A549 (cell line): ENCODE data around the gene NOS1. TPM values are rescaled to one million over a fixed set of nuclear protein-coding genes. Genes with fewer than 3 reads are reported as not detected.
"Not testable (repeated sequence)": the region's sequence is repeated elsewhere in the genome, so short reads cannot be mapped to it uniquely, and the experiment has no call there.

ENCODE experiments used
- ATAC-seq, 2 experiments: fragments of 200-7000 bp in 1 of 2; fragments of >200 bp in 1 of 2; cut with Nextera tagmentation in 1 of 2; cut with Tn5 transposase in 1 of 2; 3 replicates each; pipeline versions ENCODE4 v1.8.0 to v1.9.1; 2018 to 2020; ENCODE audit warnings: mild to moderate bottlenecking in 1 of 2, moderate library complexity in 1 of 2
- CTCF ChIA-PET: fragments of 300-600 bp; sonication (Branson Sonifier 250); formaldehyde crosslinking; extraction: SDS; loops from one replicate; lab custom pipeline; 2021; ENCODE audit warnings: antibody characterized with exemption, inconsistent platforms; lab: Yijun Ruan, JAX
- POLR2A ChIA-PET: fragments of 350-600 bp; formaldehyde crosslinking; extraction: SDS; loops from one replicate; lab custom pipeline; 2021; ENCODE audit warnings: antibody characterized with exemption, inconsistent platforms; lab: Yijun Ruan, JAX
- DNase-seq, 2 experiments: peaks; one replicate each; pipeline versions ENCODE4 v3.0.0 to v3.0.0-alpha.2; 2011 to 2016; ENCODE audit warnings: low read depth in 1 of 2, low spot score in 1 of 2
- FAIRE-seq: peaks from 2 replicates; lab custom pipeline; 2011; peaks lifted over from hg19 to GRCh38; lab: Jason Lieb, UNC
- H3K27ac ChIP-seq, 2 experiments: fragments of >200 bp; sonication (Bioruptor Twin); formaldehyde crosslinking; 3 replicates each; pipeline ENCODE4 v1.5.1; 2016 to 2017
- H3K4me1 ChIP-seq: fragments of >200 bp; sonication (Bioruptor Twin); formaldehyde crosslinking; 3 replicates; pipeline ENCODE4 v1.6.1; 2016
- H3K4me2 ChIP-seq: fragments of >200 bp; sonication (Bioruptor Twin); formaldehyde crosslinking; 3 replicates; pipeline ENCODE4 v1.6.1; 2016
- H3K4me3 ChIP-seq: fragments of >200 bp; sonication (Bioruptor Twin); formaldehyde crosslinking; 3 replicates; pipeline ENCODE4 v1.5.1; 2016
- H3K9me3 ChIP-seq: fragments of >200 bp; sonication (Bioruptor Twin); formaldehyde crosslinking; 3 replicates; pipeline ENCODE4 v1.6.1; 2016
- ATOH8 ChIP-seq: fragments of 250-450 bp; sonication (Bioruptor Pico); IDR thresholded peaks from 2 replicates; pipeline ENCODE4 v1.5.0; 2020; ENCODE audit warnings: low read depth, mild to moderate bottlenecking, moderate library complexity
- CBX2 ChIP-seq: fragments of 200-600 bp; sonication (generic); IDR thresholded peaks from 2 replicates; pipeline ENCODE4 v1.6.1; 2016; ENCODE audit warnings: low read depth, mild to moderate bottlenecking, borderline replicate concordance
- CHD2 ChIP-seq: fragments of 150-350 bp; IDR thresholded peaks from 2 replicates; pipeline ENCODE4 v1.6.1; 2014; ENCODE audit warnings: low read length; ENCODE audit not compliant: partially characterized antibody
- EP300 ChIP-seq, 2 experiments: fragments of >200 bp; sonication (Bioruptor Twin); formaldehyde crosslinking; IDR thresholded peaks; 2 replicates in 1 of 2; 3 replicates in 1 of 2; pipeline ENCODE4 v1.6.1; 2016 to 2017
- FOSB ChIP-seq: fragments of 250-450 bp; sonication (Bioruptor Pico); IDR thresholded peaks from 2 replicates; pipeline ENCODE4 v1.5.0; 2020; ENCODE audit warnings: mild to moderate bottlenecking, moderate library complexity
- GATA3 ChIP-seq: IDR thresholded peaks from 2 replicates; pipeline ENCODE4 v1.6.1; 2012; ENCODE audit warnings: borderline replicate concordance
- HOXB5 ChIP-seq: fragments of 250-450 bp; sonication (Bioruptor Pico); IDR thresholded peaks from 2 replicates; pipeline ENCODE4 v1.5.0; 2020; ENCODE audit warnings: mild to moderate bottlenecking, moderate library complexity
- JUN ChIP-seq, 2 experiments: fragments of >200 bp; sonication (Bioruptor Twin); formaldehyde crosslinking; IDR thresholded peaks; 2 replicates in 1 of 2; 3 replicates in 1 of 2; pipeline ENCODE4 v1.6.1; 2016 to 2017
- NFE2L2 ChIP-seq: fragments of 150-350 bp; conservative IDR thresholded peaks from 2 replicates; pipeline ENCODE4 v1.6.1; 2014; ENCODE audit warnings: low read length
- NPAS2 ChIP-seq: fragments of 250-450 bp; sonication (Bioruptor Pico); IDR thresholded peaks from 2 replicates; pipeline ENCODE4 v1.8.0; 2022; ENCODE audit warnings: mild to moderate bottlenecking, moderate library complexity, borderline replicate concordance
- NR3C1 ChIP-seq: fragments of >200 bp; sonication (Bioruptor Twin); formaldehyde crosslinking; IDR thresholded peaks from 3 replicates; pipeline ENCODE4 v1.6.1; 2017
- POLR2AphosphoS2 ChIP-seq: conservative IDR thresholded peaks from 2 replicates; pipeline ENCODE4 v1.6.1; 2012; ENCODE audit warnings: low read length, improper control_type of control experiment, inconsistent platforms
- RCOR1 ChIP-seq: fragments of 150-350 bp; IDR thresholded peaks from 2 replicates; pipeline ENCODE4 v1.6.1; 2014; ENCODE audit warnings: antibody characterized with exemption, low read length, low read depth
- RFX5 ChIP-seq: fragments of 450-650 bp; IDR thresholded peaks from 2 replicates; pipeline ENCODE4 v1.7.1; 2014; ENCODE audit warnings: antibody characterized with exemption, mild to moderate bottlenecking, moderate library complexity
- RNF2 ChIP-seq: fragments of 200-600 bp; sonication (generic); IDR thresholded peaks from 2 replicates; pipeline ENCODE4 v1.6.1; 2016; ENCODE audit warnings: low read depth, mild to moderate bottlenecking, antibody characterized with exemption, moderate library complexity, borderline replicate concordance
- WGBS: methylation state at CpG from one replicate; pipeline ENCODE4 v1.1.6; 2017; ENCODE audit errors: missing lambda C conversion rate; 5-methylcytosine and 5-hydroxymethylcytosine counted together
- polyA plus RNA-seq, 4 experiments: library from polyadenylated mRNA; depleted of rRNA in 3 of 4; stranded (reverse); fragments of >200 nt; fragmentation: RNase III in 1 of 4; extraction: RNeasy Plus Mini Kit Qiagen cat#74134 plus additional on column Dnase treatment in 1 of 4; gene quantifications; 2 replicates in 3 of 4; 3 replicates in 1 of 4; pipeline ENCODE4 v1.2.3, GENCODE V29; 2011 to 2017
- TF ChIP-seq, protein P1 (sequence below): IDR thresholded peaks from 2 replicates; pipeline ENCODE4 v1.6.1; 2012; ENCODE audit warnings: low read depth, borderline replicate concordance
- TF ChIP-seq, protein P2 (sequence below): fragments of 450-650 bp; IDR thresholded peaks from 2 replicates; pipeline ENCODE4 v1.6.1; 2014; ENCODE audit warnings: antibody characterized with exemption

Gene NOS1
- polyA plus RNA-seq, 2 of the 4 experiments (the other 2 are of a cell fraction), result 0.10 to 0.39 TPM

GRCh38 chr12:117384735-117385134 lies 23.3 kb upstream of the NOS1 start:
- no peaks in the 10 kb centered on the region for H3K9me3 ChIP-seq
- H3K4me3 ChIP-seq, result no peak overlapping the region
- no peak for FAIRE-seq
- WGBS, result 44% methylated on average over 5 of the region's 7 CpGs
- no peak for DNase-seq
- no peak overlapping the region for H3K4me2 ChIP-seq
- no peak overlapping the region for H3K27ac ChIP-seq
- no peaks in the 10 kb centered on the region for H3K4me1 ChIP-seq
- no peak for ATAC-seq
- TF ChIP-seq EP300 (IDR thresholded peaks at IDR 0.05) (no peak), CBX2 (no peak), GATA3 (no peak), NR3C1 (no peak), CHD2 (no peak), NPAS2 (CRISPR knock-in tag) (no peak)
- ChIA-PET POLR2A (no interaction called here), CTCF (interaction anchor here (0.8 to 1.1 kb wide), 3 partner anchors 18 to 453 kb away, joined by 3 read pairs; no protein-coding TSS in a partner anchor)

DNA sequence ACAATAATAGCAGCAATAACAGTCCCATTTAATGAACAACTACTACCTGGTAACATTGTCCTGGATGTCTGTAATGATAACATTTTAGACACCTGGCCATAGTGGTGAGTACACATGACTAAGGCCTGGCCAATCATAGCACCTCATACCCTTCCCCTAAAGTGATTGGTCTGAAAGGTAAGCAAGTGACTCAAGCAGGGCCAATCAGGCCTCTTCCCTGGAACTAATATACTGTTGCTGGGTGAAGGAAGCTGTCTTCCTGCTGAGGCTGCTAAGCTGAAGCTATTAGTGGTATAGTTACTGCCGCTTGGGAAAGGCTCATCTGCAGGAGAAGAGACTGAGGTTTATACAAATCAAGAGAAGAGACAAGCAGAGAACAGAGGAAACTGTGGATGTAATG lies 18.7 kb upstream of the NOS1 start:
- 19% methylated on average over 1 of the region's 1 CpG for WGBS
- DNase-seq, result peak in 1 of 2 experiments; percentile 49
- no peak for FAIRE-seq

DNA sequence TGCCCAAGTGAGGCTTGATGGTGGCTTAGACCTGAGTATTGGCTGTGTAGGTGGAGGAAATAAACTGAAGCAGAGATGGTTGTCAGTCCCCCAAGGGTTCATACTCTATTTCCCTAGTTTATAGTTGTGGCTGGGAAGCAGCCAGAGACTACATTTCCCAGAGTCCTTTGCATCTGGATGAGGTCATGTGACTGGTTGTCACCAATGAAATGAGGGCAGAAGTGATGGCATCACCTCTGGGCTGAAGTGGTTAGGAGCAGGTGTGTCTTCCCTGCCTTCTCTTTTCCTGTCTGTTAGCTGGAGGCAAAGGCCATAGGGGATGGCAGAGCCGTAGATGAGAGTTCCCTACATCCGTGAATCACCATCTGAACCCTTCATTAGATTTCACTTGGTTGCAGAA lies 16.3 kb upstream of the NOS1 start:
- CTCF ChIA-PET, result interaction anchor here (0.8 to 1.6 kb wide), 4 partner anchors 11 to 142 kb away, joined by 3 to 6 read pairs (median 4); no protein-coding TSS in a partner anchor

More for the DNA sequence above, 18.7 kb upstream of the NOS1 start:
- ATAC-seq, result peak; percentile 58 to 86; a peak in 4 of 6 replicates
- H3K4me3 ChIP-seq, result no peak overlapping the region
- TF ChIP-seq RFX5 (peak; percentile 94), NFE2L2 (no peak)
- TF ChIP-seq, protein P1, sequence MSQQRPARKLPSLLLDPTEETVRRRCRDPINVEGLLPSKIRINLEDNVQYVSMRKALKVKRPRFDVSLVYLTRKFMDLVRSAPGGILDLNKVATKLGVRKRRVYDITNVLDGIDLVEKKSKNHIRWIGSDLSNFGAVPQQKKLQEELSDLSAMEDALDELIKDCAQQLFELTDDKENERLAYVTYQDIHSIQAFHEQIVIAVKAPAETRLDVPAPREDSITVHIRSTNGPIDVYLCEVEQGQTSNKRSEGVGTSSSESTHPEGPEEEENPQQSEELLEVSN, result no peak
- 0 out of 3 replicates have a peak, but pooled peaks cover 2% of the 10 kb centered on the region for H3K9me3 ChIP-seq
- ChIA-PET CTCF (interaction anchor here (1.0 to 5.1 kb wide), 4 partner anchors 12 to 470 kb away, joined by 3 to 28 read pairs (median 6); no protein-coding TSS in a partner anchor), POLR2A (no interaction called here)
- no peak overlapping the region for H3K27ac ChIP-seq
- no peak overlapping the region for H3K4me2 ChIP-seq
- H3K4me1 ChIP-seq, result no peaks in the 10 kb centered on the region

GRCh38 chr12:117370588-117370987 lies 9.2 kb upstream of the NOS1 start:
- 0 out of 3 replicates have a peak, but pooled peaks cover 3% of the 10 kb centered on the region for H3K4me1 ChIP-seq
- ChIA-PET CTCF (interaction anchor here (1.9 to 14.7 kb wide), 6 partner anchors 116 to 478 kb away, joined by 4 to 315 read pairs (median 64); no protein-coding TSS in a partner anchor), POLR2A (no interaction called here)
- DNase-seq (no peak), FAIRE-seq (no peak), ATAC-seq (no peak)
- no peak overlapping the region for H3K27ac ChIP-seq
- H3K4me2 ChIP-seq, result no peak overlapping the region
- H3K4me3 ChIP-seq, result no peak overlapping the region
- H3K9me3 ChIP-seq, result 0 out of 3 replicates have a peak, but pooled peaks cover 22% of the 10 kb centered on the region
- TF ChIP-seq ATOH8 (CRISPR knock-in tag) (no peak), RNF2 (no peak), POLR2AphosphoS2 (no peak), RCOR1 (no peak), HOXB5 (CRISPR knock-in tag) (no peak), FOSB (CRISPR knock-in tag) (no peak), NPAS2 (CRISPR knock-in tag) (no peak)
- TF ChIP-seq, protein P1, result no peak
- 12% methylated on average over 3 of the region's 3 CpGs for WGBS

More for the DNA sequence above, 16.3 kb upstream of the NOS1 start:
- H3K4me3 ChIP-seq, result no peak overlapping the region
- TF ChIP-seq, protein P2, sequence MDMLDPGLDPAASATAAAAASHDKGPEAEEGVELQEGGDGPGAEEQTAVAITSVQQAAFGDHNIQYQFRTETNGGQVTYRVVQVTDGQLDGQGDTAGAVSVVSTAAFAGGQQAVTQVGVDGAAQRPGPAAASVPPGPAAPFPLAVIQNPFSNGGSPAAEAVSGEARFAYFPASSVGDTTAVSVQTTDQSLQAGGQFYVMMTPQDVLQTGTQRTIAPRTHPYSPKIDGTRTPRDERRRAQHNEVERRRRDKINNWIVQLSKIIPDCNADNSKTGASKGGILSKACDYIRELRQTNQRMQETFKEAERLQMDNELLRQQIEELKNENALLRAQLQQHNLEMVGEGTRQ, result peak; percentile 69
- no peak for TF ChIP-seq JUN (IDR thresholded peaks at IDR 0.05)
- TF ChIP-seq, all 56 proteins: peak for 1
- DNase-seq, result peak in 1 of 2 experiments; percentile 42
- ATAC-seq, result peak in 1 of 2 experiments; percentile 67; a peak in 3 of 6 replicates
- H3K27ac ChIP-seq, result no peak overlapping the region
- POLR2A ChIA-PET, result no interaction called here
- no peak for FAIRE-seq
- H3K4me1 ChIP-seq, result no peaks in the 10 kb centered on the region
- WGBS, result 33% methylated on average over 2 of the region's 2 CpGs
- H3K9me3 ChIP-seq, result 0 out of 3 replicates have a peak, but pooled peaks cover 4% of the 10 kb centered on the region
- H3K4me2 ChIP-seq, result no peak overlapping the region

DNA sequence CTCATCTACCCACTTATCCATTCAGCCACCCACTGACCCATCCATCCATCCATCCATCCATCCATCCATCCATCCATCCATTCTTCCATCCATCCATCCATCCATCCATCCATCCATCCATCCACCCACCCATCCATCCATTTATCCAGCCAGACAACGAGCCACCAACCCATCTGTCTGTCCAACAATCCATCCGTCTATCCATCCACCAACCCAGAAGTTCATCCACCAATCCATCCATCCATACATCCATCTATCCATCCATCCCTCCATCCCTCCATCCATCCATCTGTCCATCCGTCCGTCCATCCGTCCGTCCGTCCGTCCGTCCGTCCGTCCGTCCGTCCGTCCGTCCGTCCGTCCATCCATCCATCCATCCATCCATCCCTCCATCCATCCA lies 8.6 kb upstream of the NOS1 start:
- ATAC-seq, H3K4me2 ChIP-seq, H3K27ac ChIP-seq, DNase-seq, POLR2A ChIA-PET, H3K4me3 ChIP-seq, H3K4me1 ChIP-seq, FAIRE-seq: not testable (repeated sequence)
- H3K9me3 ChIP-seq, result 0 out of 3 replicates have a peak, but pooled peaks cover 22% of the 10 kb centered on the region
- CTCF ChIA-PET, result interaction anchor here (1.9 to 14.7 kb wide), 8 partner anchors 30 to 487 kb away, joined by 4 to 315 read pairs (median 26); no protein-coding TSS in a partner anchor
- WGBS, result 53% methylated on average over 17 of the region's 17 CpGs
